ENCODE measurements around the gene KCTD15.

Gene KCTD15

DNA sequence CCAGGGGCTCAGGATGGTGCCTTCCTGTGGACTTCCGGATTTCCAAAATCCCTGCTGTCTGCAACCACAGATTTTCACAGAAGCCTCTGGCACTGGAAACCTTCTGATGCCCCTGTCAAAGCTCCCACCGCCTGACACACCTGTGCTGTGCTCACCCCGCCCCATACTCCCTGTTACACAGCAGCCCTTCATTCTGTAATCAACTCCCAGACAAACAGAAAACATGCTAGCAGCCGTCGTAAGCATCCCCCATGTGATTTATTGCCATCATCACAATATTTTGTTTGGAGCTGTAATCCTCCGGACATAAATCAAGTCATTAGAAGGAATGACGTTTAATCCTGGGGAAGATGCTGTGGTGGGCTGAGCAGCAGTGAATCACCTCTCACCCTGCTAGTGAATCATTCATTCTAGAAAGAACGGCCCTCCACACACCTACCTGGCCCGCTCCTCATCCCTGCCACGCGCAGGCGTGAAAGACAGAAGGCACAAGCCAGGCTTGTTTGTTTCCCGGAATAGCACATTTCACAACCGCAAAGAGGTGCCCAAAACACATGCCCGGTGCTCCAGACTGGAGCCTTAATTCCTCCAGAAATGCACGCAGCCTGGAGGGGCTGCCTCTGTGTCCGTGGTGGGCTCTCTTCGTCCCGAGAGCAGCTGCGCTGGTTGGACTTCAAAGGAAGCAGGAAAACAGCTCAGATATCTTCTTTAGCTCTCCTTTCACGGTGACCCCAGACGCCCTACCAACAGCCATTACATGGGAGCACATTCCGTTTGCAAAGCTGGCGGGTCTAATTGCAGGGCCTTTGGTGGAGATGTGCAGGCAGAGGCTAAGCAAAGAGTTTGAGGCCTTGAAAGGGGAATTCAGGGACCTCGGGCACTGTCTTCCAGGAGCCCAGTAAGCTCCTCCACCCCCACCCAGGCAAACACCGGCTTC is 41.3 kb upstream of the KCTD15 start:
- Histone ChIP-seq H3K36me3 (replicated peaks) (no peaks in the 10 kb centered on the region), H3K27ac (no peak overlapping the region), H3K27me3 (replicated peaks) (no peaks in the 10 kb centered on the region), H3K4me3 (ENCODE audit: low read depth, low read length) (no peak overlapping the region)
- no peak for DNase-seq
- in situ Hi-C loops (cut with HindIII; ENCODE audit: low pct_ligation_motif_present, low sequenced_read_pairs): loop anchor here (25.0 kb wide), 1 partner anchor 343 kb away; no protein-coding TSS in a partner anchor
- TF ChIP-seq, protein P1, sequence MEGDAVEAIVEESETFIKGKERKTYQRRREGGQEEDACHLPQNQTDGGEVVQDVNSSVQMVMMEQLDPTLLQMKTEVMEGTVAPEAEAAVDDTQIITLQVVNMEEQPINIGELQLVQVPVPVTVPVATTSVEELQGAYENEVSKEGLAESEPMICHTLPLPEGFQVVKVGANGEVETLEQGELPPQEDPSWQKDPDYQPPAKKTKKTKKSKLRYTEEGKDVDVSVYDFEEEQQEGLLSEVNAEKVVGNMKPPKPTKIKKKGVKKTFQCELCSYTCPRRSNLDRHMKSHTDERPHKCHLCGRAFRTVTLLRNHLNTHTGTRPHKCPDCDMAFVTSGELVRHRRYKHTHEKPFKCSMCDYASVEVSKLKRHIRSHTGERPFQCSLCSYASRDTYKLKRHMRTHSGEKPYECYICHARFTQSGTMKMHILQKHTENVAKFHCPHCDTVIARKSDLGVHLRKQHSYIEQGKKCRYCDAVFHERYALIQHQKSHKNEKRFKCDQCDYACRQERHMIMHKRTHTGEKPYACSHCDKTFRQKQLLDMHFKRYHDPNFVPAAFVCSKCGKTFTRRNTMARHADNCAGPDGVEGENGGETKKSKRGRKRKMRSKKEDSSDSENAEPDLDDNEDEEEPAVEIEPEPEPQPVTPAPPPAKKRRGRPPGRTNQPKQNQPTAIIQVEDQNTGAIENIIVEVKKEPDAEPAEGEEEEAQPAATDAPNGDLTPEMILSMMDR (IDR thresholded peaks at IDR 0.05; ENCODE audit: low read depth, low read length, missing control alignments): no peak

DNA sequence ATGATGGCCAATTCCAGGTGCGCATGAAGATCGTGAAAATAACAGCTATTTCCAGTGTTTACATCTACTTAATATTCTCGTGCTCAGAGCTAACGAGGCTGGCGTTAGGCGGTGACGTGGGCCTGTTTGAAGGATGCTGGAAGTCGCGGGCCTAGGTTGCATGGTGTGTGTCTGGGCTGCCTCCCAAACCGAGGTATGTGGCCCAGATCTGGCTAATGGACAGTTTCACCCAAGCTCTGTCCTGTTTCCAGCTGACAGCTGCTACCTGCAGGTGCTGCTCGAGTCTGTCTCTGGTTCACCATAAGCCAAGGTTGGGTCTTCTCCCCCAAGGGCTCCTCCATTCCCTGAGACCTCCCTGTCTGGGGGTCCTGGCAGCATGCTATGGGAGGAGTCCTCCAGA is 40.5 kb upstream of the KCTD15 start:
- Histone ChIP-seq H3K4me3 (ENCODE audit: low read depth, low read length) (no peak overlapping the region), H3K36me3 (replicated peaks) (no peaks in the 10 kb centered on the region), H3K27ac (no peak overlapping the region), H3K27me3 (replicated peaks) (no peaks in the 10 kb centered on the region)
- TF ChIP-seq, protein P1 (IDR thresholded peaks at IDR 0.05; ENCODE audit: low read depth, low read length, missing control alignments): no peak
- in situ Hi-C loops (cut with HindIII; ENCODE audit: low pct_ligation_motif_present, low sequenced_read_pairs): loop anchor here (25.0 kb wide), 1 partner anchor 344 kb away; no protein-coding TSS in a partner anchor
- no peak for DNase-seq

DNA sequence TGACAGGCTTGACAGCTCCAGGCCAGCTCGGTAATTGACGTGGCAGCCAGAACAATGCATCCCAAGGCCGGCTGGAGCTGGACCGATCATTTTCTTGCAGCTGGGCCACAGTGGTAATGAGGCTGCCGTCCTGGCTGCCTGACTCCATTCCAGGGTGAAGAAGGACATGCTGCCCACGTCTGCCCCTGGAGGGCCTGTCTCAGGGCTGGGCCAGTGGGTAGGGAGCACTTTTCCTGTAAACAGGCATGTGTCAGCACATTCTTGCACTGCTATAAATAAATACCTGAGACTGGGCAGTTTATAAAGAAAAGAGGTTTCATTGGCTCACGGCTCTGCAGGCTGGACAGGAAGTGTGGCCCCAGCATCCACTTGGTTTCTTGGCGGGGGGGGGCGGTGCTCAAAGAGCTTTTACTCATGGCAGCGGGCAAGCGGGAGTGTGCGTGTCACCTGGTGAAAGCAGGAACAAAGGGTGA is 38.1 kb upstream of the KCTD15 start:
- in situ Hi-C loops (cut with HindIII; ENCODE audit: low pct_ligation_motif_present, low sequenced_read_pairs): loop anchor here (25.0 kb wide), 1 partner anchor 346 kb away; no protein-coding TSS in a partner anchor
- no peak for DNase-seq
- TF ChIP-seq, protein P1 (IDR thresholded peaks at IDR 0.05; ENCODE audit: low read depth, low read length, missing control alignments): no peak
- Histone ChIP-seq H3K4me3 (ENCODE audit: low read depth, low read length) (no peak overlapping the region), H3K27ac (no peak overlapping the region), H3K27me3 (replicated peaks) (no peaks in the 10 kb centered on the region), H3K36me3 (replicated peaks) (no peaks in the 10 kb centered on the region)

DNA sequence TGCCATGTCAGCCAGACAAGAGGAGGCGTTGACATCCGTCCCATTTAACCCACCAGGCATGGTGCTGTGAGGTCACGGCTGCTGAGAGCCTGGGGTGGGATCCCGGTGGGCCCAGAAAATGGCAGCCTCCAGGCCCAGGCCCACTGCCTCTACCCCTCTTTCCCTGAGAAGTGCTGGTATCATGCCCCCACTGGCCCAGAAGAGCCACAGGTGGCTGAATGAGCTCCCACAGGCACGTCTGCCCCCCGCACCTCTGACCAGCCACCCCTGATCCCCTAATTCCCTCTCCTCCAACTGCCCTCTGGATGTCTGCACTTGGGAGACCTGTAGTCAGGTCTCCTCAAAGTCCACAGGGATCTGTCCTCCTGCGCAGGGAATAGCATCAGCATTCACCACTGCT is 37.3 kb upstream of the KCTD15 start:
- Histone ChIP-seq H3K4me3 (ENCODE audit: low read depth, low read length) (no peak overlapping the region), H3K27me3 (replicated peaks) (no peaks in the 10 kb centered on the region), H3K27ac (no peak overlapping the region), H3K36me3 (replicated peaks) (no peaks in the 10 kb centered on the region)
- DNase-seq: no peak
- TF ChIP-seq, protein P1 (IDR thresholded peaks at IDR 0.05; ENCODE audit: low read depth, low read length, missing control alignments): no peak
- in situ Hi-C loops (cut with HindIII; ENCODE audit: low pct_ligation_motif_present, low sequenced_read_pairs): loop anchor here (25.0 kb wide), 1 partner anchor 347 kb away; no protein-coding TSS in a partner anchor

DNA sequence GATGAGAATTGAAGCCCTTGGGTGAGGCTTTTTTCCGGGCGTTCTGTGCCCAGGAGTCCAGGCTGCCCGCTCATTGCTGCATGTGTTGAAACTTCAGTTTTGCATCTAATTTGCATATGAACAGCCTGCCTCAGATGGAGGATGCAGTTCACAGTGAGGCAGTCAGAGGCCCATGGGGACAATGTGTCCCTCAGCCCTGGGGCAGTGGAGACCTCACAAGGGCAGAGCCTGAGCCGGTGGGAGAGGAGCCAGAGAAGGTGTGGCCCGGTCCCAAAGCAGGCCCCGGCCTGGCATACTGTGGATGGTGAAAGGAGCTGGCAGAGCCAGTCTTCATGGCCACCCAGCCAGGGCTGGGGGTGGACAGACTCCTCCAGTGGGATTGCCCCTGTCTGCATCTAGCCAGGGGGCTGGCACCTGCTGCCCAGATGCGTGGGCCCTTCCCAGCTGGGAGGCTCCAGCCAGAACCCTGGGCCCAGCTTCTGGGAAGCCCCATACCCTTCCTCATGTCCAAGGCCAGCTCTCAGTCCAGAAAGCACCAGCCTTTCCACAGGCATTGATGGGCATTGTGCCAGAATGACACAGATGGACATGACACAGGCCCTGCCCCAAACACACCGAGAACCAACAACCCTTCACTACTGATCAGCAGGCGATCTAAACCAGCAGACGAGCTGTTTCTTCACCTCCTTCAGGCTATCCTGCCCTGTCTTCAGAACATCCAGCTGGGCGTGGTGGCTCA is 32.9 kb upstream of the KCTD15 start:
- Histone ChIP-seq H3K27ac (no peak overlapping the region), H3K27me3 (replicated peaks) (no peaks in the 10 kb centered on the region), H3K36me3 (replicated peaks) (no peaks in the 10 kb centered on the region), H3K4me3 (ENCODE audit: low read depth, low read length) (no peak overlapping the region)
- DNase-seq: no peak
- in situ Hi-C loops (cut with HindIII; ENCODE audit: low pct_ligation_motif_present, low sequenced_read_pairs): loop anchor here (25.0 kb wide), 1 partner anchor 352 kb away; no protein-coding TSS in a partner anchor
- TF ChIP-seq, protein P1 (IDR thresholded peaks at IDR 0.05; ENCODE audit: low read depth, low read length, missing control alignments): no peak

All from brain microvascular endothelial cell (primary cell).